ENCODE results near the gene SFXN5.

The SFXN5 gene

DNA sequence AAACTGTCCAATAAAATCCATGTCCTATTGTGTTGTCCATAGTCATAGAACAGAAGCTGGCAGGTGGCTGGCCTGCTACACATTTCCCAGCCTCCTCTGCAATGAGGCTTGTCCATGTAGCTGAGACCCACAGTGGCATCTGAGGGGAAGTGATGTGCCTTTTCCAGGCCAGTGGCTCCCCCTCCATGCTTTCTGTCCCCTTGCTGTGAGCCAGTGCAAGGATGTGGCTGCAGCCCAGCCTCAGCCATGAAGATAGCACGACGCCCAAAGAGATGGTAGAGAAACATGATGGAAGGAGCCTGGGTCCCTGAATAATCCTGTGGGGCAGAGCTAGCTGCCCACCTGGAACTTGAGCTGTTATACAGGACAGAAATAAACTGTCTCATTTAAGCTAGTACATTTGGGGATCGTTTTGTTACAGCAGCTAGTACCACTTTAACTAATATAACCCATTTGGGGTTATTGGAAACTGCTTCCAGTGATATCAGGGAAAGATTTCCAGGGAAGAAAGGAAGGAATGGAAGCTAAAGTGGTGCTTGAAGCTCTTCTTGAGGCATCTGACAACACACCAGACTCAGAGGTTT is 40.3 kb downstream of the SFXN5 start:
- TF ChIP-seq JUND (IDR thresholded peaks at IDR 0.05; ENCODE audit: low read depth), result no peak
- no peak for DNase-seq (ENCODE audit: low read depth in 1 of 2, low spot score in 1 of 2)
- in situ Hi-C loops (cut with HindIII; ENCODE audit: low pct_unique_long_range_greater_than_20kb, low sequenced_read_pairs), result no loop called here

- in situ Hi-C loops (cut with HindIII; ENCODE audit: low pct_unique_long_range_greater_than_20kb, low sequenced_read_pairs), result no loop called here
- no peak for DNase-seq (ENCODE audit: low read depth in 1 of 2, low spot score in 1 of 2)
- no peak for TF ChIP-seq JUND (IDR thresholded peaks at IDR 0.05; ENCODE audit: low read depth)
Measured at GRCh38 chr2:73028841-73029240, 42.7 kb downstream of the SFXN5 start.

- in situ Hi-C loops (cut with HindIII; ENCODE audit: low pct_unique_long_range_greater_than_20kb, low sequenced_read_pairs), result no loop called here
- no peak for TF ChIP-seq JUND (IDR thresholded peaks at IDR 0.05; ENCODE audit: low read depth)
- no peak for DNase-seq (ENCODE audit: low read depth in 1 of 2, low spot score in 1 of 2)
Measured at GRCh38 chr2:73027340-73027739, 44.2 kb downstream of the SFXN5 start.

DNA sequence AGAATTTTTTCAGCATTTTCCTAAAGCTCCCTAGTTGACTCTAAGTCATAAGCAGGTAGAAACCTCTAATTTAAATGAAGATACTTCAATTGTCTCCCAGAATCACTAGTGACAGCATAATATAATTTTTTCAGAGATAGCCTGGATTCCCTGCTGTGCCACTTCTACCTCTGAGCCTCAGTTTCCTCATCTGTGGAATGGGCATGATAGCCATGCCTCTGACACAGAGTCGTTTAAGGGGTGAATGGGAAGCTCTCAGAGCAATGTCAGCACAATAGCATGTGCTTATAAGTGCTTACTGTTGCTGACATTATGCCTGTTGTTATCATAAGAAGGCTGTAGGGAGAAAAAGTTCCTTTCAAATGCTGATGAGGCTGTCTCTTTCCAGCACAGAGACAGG is 48.0 kb downstream of the SFXN5 start:
- TF ChIP-seq JUND (IDR thresholded peaks at IDR 0.05; ENCODE audit: low read depth), result no peak
- in situ Hi-C loops (cut with HindIII; ENCODE audit: low pct_unique_long_range_greater_than_20kb, low sequenced_read_pairs), result no loop called here
- DNase-seq (ENCODE audit: low read depth in 1 of 2, low spot score in 1 of 2), result no peak

- in situ Hi-C loops (cut with HindIII; ENCODE audit: low pct_unique_long_range_greater_than_20kb, low sequenced_read_pairs), result no loop called here
Measured at GRCh38 chr2:73022024-73022568, 49.4 kb downstream of the SFXN5 start.

DNA sequence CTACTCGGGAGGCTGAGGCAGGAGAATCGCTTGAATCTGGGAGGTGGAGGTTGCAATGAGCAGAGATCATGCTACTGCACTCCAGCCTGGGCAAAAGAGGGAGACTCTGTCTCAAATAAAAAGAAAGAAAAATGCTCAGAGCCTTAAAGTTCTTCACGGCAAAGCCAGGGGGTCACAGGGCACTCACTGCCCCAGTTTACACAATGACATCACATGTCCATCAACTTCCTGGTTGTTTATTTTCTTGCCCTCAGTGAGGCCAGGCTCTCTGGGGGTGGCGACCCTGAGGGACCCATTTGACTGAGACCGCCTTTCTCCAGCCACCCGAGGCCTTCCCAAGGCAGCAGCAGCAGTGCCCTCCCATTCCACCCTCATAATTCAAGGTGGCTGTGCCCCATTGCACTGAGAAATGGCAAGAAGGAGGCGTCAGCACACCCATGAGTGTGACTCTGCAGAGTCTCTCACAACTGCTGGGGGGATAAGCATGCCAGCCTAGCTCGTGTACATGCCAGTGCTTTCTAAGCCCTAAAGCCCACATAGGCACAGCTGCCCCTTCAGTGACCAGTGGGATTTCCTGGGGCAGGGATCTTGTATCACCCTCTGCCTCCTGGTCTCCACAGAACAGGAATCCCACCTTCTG is 50.0 kb downstream of the SFXN5 start:
- DNase-seq (ENCODE audit: low read depth in 1 of 2, low spot score in 1 of 2), result no peak
- TF ChIP-seq JUND (IDR thresholded peaks at IDR 0.05; ENCODE audit: low read depth), result no peak
- in situ Hi-C loops (cut with HindIII; ENCODE audit: low pct_unique_long_range_greater_than_20kb, low sequenced_read_pairs), result no loop called here

More at GRCh38 chr2:73022024-73022568, 49.4 kb downstream of the SFXN5 start:
- no peak for DNase-seq (ENCODE audit: low read depth in 1 of 2, low spot score in 1 of 2)
- TF ChIP-seq JUND (IDR thresholded peaks at IDR 0.05; ENCODE audit: low read depth), result no peak

DNA sequence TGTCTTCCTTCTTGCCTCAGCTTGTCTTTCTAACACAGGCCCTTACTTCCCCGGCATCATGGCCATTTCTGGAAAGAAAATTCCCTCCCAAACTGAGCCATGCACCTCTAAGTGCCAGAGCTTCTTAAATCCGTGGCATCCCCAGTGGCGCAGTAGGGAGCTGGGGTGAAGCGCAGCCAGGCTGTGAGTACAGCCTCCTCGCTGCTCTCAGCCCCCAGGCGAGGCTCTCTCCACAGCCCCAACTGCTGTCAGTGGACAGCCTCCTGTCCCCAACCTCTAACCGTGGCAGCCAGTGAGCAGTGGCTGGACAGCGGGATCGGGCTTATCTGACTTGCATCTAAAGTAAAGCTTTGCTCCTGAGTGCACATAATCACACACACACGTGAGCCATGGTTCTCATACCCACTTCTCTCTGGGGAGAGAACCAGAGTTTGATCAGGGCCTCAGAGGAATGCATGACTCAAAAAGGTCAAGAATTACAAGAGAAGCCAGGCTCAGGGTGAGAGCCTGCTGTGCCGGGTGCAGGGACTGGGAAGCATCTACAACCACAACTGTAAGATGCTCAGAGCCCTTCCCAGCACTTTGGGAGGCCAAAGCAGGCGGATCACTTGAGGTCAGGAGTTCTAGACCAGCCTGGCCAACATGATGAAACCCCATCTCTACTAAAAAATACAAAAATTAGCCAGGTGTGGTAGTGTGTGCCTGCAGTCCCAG is 50.7 kb downstream of the SFXN5 start:
- no peak for DNase-seq (ENCODE audit: low read depth in 1 of 2, low spot score in 1 of 2)
- no peak for TF ChIP-seq JUND (IDR thresholded peaks at IDR 0.05; ENCODE audit: low read depth)
- in situ Hi-C loops (cut with HindIII; ENCODE audit: low pct_unique_long_range_greater_than_20kb, low sequenced_read_pairs), result no loop called here

- no peak for TF ChIP-seq JUND (IDR thresholded peaks at IDR 0.05; ENCODE audit: low read depth)
- DNase-seq (ENCODE audit: low read depth in 1 of 2, low spot score in 1 of 2), result no peak
- in situ Hi-C loops (cut with HindIII; ENCODE audit: low pct_unique_long_range_greater_than_20kb, low sequenced_read_pairs), result no loop called here
Measured at GRCh38 chr2:73020306-73020656, 51.2 kb downstream of the SFXN5 start.

DNA sequence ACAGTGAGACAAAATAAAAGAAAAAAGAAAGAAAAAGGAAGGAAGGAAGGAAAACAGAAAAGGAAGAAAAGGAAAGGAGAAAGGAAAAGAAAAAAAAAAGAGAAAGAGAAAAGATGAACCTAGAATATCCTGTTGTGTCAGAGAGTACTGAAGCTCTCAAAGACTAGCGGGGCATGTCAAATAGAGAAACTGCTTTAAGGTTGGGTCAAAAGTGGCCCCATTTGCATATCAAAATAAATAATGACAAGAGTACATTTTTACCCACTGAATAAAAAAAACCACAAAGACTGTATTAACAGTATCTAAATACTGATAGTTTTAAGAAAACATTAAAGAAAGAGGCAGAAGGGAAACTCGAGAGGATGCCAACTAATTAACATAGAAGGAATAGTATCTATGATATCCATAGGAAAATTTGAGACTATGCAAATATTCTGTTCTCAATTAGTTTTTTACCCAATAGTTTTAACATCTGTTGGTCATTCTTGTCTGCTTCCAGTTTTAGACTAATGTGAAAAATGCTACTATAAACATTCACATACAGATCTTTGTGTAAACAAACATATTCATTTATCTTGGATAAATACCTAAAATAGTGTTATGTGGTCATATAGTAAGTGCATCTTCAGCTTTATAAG is 53.2 kb downstream of the SFXN5 start:
- in situ Hi-C loops (cut with HindIII; ENCODE audit: low pct_unique_long_range_greater_than_20kb, low sequenced_read_pairs), result no loop called here
- no peak for DNase-seq (ENCODE audit: low read depth in 1 of 2, low spot score in 1 of 2)
- no peak for TF ChIP-seq JUND (IDR thresholded peaks at IDR 0.05; ENCODE audit: low read depth)

DNA sequence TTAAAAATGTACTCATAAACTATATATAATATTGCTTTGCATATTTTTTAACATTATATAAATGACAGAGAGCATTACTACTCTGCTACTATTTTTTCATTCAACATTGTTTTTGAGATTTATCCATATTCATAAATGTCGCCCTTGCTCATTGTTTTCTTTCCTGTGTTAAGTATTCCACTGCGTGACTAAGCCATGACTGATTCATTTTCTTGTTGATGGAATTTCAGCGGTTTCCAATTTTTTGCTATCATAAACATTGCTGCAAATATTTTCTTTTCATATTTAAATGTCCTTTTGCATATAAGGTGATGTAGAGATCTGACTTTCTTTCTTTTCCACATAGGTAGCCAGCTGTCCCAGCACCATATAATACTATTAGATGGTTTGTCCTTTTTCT is 57.6 kb downstream of the SFXN5 start:
- no peak for TF ChIP-seq JUND (IDR thresholded peaks at IDR 0.05; ENCODE audit: low read depth)
- in situ Hi-C loops (cut with HindIII; ENCODE audit: low pct_unique_long_range_greater_than_20kb, low sequenced_read_pairs), result no loop called here

GRCh38 chr2:73009177-73009839 is 62.2 kb downstream of the SFXN5 start:
- DNase-seq (ENCODE audit: low read depth in 1 of 2, low spot score in 1 of 2), result no peak
- TF ChIP-seq JUND (IDR thresholded peaks at IDR 0.05; ENCODE audit: low read depth), result no peak
- in situ Hi-C loops (cut with HindIII; ENCODE audit: low pct_unique_long_range_greater_than_20kb, low sequenced_read_pairs), result no loop called here

More for the DNA sequence above, 57.6 kb downstream of the SFXN5 start:
- no peak for DNase-seq (ENCODE audit: low read depth in 1 of 2, low spot score in 1 of 2)

- no peak for DNase-seq (ENCODE audit: low read depth in 1 of 2, low spot score in 1 of 2)
- no peak for TF ChIP-seq JUND (IDR thresholded peaks at IDR 0.05; ENCODE audit: low read depth)
- in situ Hi-C loops (cut with HindIII; ENCODE audit: low pct_unique_long_range_greater_than_20kb, low sequenced_read_pairs), result no loop called here
Measured at GRCh38 chr2:73008766-73009135, 62.8 kb downstream of the SFXN5 start.
